ENCODE measurements around the gene ALB.

- TF ChIP-seq CTCF (conservative IDR thresholded peaks at IDR 0.05) (no peak), ZFX (IDR thresholded peaks at IDR 0.05) (no peak)
These were observed 28.3 kb downstream of the ALB start for GRCh38 chr4:73432169-73433000.
